ENCODE data around the gene EXOSC7.

- TF ChIP-seq CTCF (conservative IDR thresholded peaks at IDR 0.05) (no peak), ZFX (IDR thresholded peaks at IDR 0.05) (no peak)
Observed at GRCh38 chr3:44955917-44956316, 20.1 kb upstream of the EXOSC7 start.
